Activated CD4-positive, alpha-beta memory T cell treated with anti-CD3 and anti-CD28 coated beads, Interleukin-2, amount 10 ng/mL, durations not matched to agents 7 days and 5 days (primary cell): ENCODE results near the gene RARRES1. TPM values are rescaled to one million over a fixed set of nuclear protein-coding genes. Genes with fewer than 3 reads are reported as not detected.

Experiments
- CTCF ChIA-PET: fragments of 350-600 bp; sonication (Branson Sonifier 250); formaldehyde crosslinking; loops from one replicate; lab custom pipeline; 2021; ENCODE audit warnings: antibody characterized with exemption, inconsistent platforms; lab: Charles Lee
- POLR2A ChIA-PET: fragments of 350-600 bp; sonication (Branson Sonifier 250); formaldehyde crosslinking; loops from one replicate; lab custom pipeline; 2021; ENCODE audit warnings: antibody characterized with exemption; lab: Charles Lee
- DNase-seq: peaks from one replicate; pipeline ENCODE4 v3.0.0-alpha.2; 2020
- H3K27ac Mint-ChIP-seq: one replicate; pipeline ENCODE4 v1.8.0; 2021; ENCODE audit warnings: mild to moderate bottlenecking, mixed read lengths
- H3K27me3 Mint-ChIP-seq: one replicate; pipeline ENCODE4 v1.8.0; 2021; ENCODE audit warnings: mixed read lengths
- H3K36me3 Mint-ChIP-seq: one replicate; pipeline ENCODE4 v1.8.0; 2021; ENCODE audit warnings: low read depth, mixed read lengths
- H3K4me1 Mint-ChIP-seq: one replicate; pipeline ENCODE4 v1.8.0; 2021; ENCODE audit warnings: mixed read lengths
- H3K4me3 Mint-ChIP-seq: one replicate; pipeline ENCODE4 v1.8.0; 2021; ENCODE audit warnings: mild to moderate bottlenecking, mixed read lengths
- H3K9me3 Mint-ChIP-seq: one replicate; pipeline ENCODE4 v1.8.0; 2021; ENCODE audit warnings: mixed read lengths
- total RNA-seq, 2 experiments: library from RNA; stranded (reverse); gene quantifications; one replicate each; pipeline ENCODE4 v1.2.3, GENCODE V29; 2021

The RARRES1 gene
- total RNA-seq, 2 experiments from 2014 or later = not detected

DNA sequence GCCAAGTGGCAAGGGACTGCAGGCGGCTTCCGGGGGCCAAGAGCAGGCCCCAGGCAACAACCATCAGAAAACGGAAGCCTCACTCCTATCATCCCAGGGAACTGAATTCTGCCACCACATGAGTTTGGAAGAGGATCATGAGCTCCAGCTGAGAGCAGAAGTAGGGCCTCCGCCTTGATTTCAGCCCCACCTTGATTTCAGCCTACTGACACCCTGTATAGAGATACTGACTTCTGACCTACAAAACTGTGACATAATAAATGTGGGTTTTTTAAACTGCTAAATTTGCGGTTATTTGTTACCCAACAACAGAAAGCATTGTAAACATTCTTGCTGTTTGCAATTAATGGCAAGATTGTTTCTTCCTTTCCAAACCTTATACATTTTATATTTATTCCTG lies 21.6 kb upstream of the RARRES1 start:
- H3K4me3 Mint-ChIP-seq = no peak overlapping the region
- CTCF ChIA-PET = interaction anchor here (1.4 to 1.6 kb wide), 2 partner anchors 27 to 36 kb away, joined by 3 to 5 read pairs; no protein-coding TSS in a partner anchor
- DNase-seq = no peak
- no peaks in the 10 kb centered on the region for H3K27me3 Mint-ChIP-seq
- no peaks in the 10 kb centered on the region for H3K36me3 Mint-ChIP-seq
- no peaks in the 10 kb centered on the region for H3K9me3 Mint-ChIP-seq
- no peak overlapping the region for H3K27ac Mint-ChIP-seq
- H3K4me1 Mint-ChIP-seq = no peaks in the 10 kb centered on the region
- POLR2A ChIA-PET = no interaction called here

DNA sequence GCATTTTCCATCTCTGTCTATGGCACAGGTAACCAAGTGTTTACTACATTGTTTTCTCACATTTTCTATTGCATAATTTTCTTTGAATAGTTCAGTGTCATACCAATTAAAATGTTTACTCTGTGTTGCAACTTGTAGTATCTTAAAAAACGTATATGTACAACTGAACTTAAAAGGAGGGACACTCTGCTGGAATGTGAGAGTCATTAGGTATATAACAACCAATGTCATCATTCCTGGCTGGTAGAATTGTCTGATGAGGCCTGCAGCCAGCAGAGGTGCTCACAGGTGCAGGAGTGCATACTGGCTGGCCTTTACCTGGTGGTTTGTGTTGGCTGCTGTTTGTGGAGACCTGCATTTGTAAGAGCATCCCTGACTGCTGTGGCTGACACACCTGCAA lies 19.1 kb upstream of the RARRES1 start:
- no peaks in the 10 kb centered on the region for H3K9me3 Mint-ChIP-seq
- ChIA-PET CTCF (interaction anchor here (0.8 kb wide), 1 partner anchor 24 kb away, joined by 3 read pairs; no protein-coding TSS in a partner anchor), POLR2A (no interaction called here)
- no peak overlapping the region for H3K27ac Mint-ChIP-seq
- no peaks in the 10 kb centered on the region for H3K36me3 Mint-ChIP-seq
- peaks cover 4% of the 10 kb centered on the region for H3K4me1 Mint-ChIP-seq
- no peak for DNase-seq
- H3K4me3 Mint-ChIP-seq = no peak overlapping the region
- H3K27me3 Mint-ChIP-seq = no peaks in the 10 kb centered on the region

DNA sequence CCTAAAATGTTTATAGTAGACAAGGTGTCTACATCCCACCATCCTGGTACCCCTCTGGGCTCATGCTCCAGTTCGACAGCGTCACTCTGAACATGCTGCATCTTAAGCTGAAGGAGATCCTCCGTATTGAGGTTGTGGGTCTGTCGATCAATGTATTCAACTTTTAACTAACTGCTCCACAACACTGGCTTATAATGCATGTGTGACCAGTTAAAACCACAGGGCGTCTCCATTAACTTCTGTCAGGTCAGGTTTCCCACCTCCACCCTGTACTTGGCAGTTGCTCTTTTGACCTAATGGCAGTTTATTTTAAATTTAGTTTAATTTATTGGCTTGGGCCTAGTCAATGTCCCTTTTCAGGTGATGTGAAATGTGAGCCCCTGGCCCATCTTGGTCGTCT lies 17.8 kb upstream of the RARRES1 start:
- Mint-ChIP-seq H3K4me3 (no peak overlapping the region), H3K9me3 (no peaks in the 10 kb centered on the region), H3K27me3 (no peaks in the 10 kb centered on the region), H3K36me3 (no peaks in the 10 kb centered on the region), H3K27ac (no peak overlapping the region), H3K4me1 (peaks cover 4% of the 10 kb centered on the region)
- no peak for DNase-seq
- ChIA-PET CTCF (interaction anchor here (1.0 kb wide), 1 partner anchor 22 kb away, joined by 4 read pairs; no protein-coding TSS in a partner anchor), POLR2A (no interaction called here)

DNA sequence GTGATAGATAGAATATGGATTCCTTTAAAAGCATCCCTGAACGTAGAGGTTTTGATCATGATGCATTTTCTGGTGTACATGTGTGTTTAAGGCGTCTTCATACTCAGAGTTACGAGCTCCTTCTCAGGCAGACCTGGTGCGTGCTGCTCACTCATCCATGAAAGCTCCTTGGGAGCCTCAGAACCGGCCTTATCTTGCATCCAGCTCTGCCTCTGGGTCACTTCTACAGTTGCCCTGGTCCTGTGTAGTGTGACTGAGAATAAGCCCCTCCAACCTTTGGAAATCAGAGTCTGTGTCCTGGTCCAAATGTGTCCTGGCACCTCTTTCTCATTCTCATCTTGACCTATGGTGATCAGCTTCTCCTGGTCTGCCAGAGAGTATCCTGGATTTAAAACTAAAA lies 17.3 kb upstream of the RARRES1 start:
- Mint-ChIP-seq H3K36me3 (no peaks in the 10 kb centered on the region), H3K4me1 (peaks cover 4% of the 10 kb centered on the region), H3K27ac (no peak overlapping the region), H3K4me3 (no peak overlapping the region), H3K27me3 (no peaks in the 10 kb centered on the region), H3K9me3 (no peaks in the 10 kb centered on the region)
- ChIA-PET POLR2A (no interaction called here), CTCF (interaction anchor here (0.5 to 1.0 kb wide), 2 partner anchors 22 to 28 kb away, joined by 3 to 4 read pairs; no protein-coding TSS in a partner anchor)
- no peak for DNase-seq

DNA sequence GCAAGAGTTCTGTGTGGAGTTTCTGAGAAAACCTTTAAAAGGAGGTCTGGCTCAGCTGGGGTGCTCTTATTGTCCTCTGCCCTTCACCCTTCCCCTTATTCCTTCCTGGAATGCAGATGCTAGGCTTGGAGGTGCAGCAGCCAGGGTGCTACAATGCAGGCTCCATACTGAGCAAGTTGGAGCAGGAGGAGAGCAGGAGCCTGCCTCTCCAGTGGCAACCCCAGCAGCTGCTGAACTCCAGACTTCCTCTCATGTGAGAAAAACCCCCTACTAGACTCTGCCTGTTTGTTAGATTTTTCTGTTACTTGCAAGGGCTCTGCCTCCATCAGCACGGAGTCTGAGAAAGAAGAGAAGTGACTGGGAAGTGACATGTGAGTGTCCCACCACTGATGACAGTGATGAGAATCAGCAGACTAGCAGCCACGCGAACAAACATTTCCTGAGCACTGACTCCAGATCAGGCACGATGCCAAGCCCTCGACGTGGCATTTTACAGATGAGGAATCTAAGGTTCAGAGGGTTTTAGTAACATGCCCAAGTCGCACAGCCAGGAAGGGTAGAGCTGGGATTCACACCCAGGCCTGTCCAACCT lies 16.1 kb upstream of the RARRES1 start:
- no peaks in the 10 kb centered on the region for H3K27me3 Mint-ChIP-seq
- ChIA-PET POLR2A (no interaction called here), CTCF (no interaction called here)
- H3K9me3 Mint-ChIP-seq = no peaks in the 10 kb centered on the region
- no peaks in the 10 kb centered on the region for H3K36me3 Mint-ChIP-seq
- H3K27ac Mint-ChIP-seq = no peak overlapping the region
- no peak overlapping the region for H3K4me3 Mint-ChIP-seq
- H3K4me1 Mint-ChIP-seq = peaks cover 4% of the 10 kb centered on the region
- DNase-seq = no peak

DNA sequence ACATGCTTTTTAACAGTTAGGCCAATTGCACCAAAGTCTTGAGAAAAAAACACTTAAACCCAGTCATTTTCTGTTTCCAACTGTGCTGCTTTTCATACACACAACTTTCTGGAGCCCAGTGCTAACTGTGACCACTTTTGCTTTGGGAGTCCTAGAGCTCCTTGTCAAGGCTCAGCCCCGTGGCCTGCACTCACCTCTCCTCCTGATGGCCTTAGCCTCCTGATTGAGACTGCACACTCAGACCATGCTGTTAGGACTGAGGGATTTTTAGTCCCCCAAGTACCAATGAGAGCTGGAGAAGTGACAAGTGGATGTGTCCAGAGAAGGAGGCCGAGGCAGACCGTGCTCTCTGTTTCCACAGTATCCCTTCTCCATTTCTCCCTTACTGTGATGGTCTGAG lies 15.2 kb upstream of the RARRES1 start:
- DNase-seq = no peak
- H3K4me1 Mint-ChIP-seq = peaks cover 7% of the 10 kb centered on the region
- H3K36me3 Mint-ChIP-seq = no peaks in the 10 kb centered on the region
- H3K27me3 Mint-ChIP-seq = no peaks in the 10 kb centered on the region
- no peak overlapping the region for H3K4me3 Mint-ChIP-seq
- H3K9me3 Mint-ChIP-seq = no peaks in the 10 kb centered on the region
- H3K27ac Mint-ChIP-seq = no peak overlapping the region
- POLR2A ChIA-PET = no interaction called here
- CTCF ChIA-PET = no interaction called here

DNA sequence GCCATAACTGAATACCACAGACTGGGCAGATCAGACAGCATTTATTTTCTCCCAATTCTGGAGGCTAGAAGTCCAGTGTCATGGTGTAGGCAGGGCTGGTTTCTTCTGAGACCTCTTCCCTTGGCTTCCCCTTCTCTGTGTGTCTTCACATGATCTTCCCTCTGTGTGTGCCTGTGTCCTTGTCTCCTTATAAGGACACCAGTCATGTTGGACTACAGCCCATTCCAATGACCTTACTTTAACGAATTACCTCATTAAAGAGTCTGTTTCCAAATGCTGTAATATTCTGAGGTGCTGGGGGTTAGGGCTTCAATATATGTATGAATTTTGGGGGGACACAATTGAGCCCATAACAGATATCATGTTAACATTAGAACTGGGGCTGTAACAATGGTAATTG lies 13.3 kb upstream of the RARRES1 start:
- no peak for DNase-seq
- Mint-ChIP-seq H3K27me3 (no peaks in the 10 kb centered on the region), H3K36me3 (no peaks in the 10 kb centered on the region), H3K27ac (no peak overlapping the region), H3K4me3 (no peak overlapping the region), H3K4me1 (peaks cover 14% of the 10 kb centered on the region), H3K9me3 (no peaks in the 10 kb centered on the region)
- ChIA-PET CTCF (interaction anchor here (1.3 to 2.4 kb wide), 2 partner anchors 18 to 44 kb away, joined by 3 to 9 read pairs; no protein-coding TSS in a partner anchor), POLR2A (no interaction called here)

DNA sequence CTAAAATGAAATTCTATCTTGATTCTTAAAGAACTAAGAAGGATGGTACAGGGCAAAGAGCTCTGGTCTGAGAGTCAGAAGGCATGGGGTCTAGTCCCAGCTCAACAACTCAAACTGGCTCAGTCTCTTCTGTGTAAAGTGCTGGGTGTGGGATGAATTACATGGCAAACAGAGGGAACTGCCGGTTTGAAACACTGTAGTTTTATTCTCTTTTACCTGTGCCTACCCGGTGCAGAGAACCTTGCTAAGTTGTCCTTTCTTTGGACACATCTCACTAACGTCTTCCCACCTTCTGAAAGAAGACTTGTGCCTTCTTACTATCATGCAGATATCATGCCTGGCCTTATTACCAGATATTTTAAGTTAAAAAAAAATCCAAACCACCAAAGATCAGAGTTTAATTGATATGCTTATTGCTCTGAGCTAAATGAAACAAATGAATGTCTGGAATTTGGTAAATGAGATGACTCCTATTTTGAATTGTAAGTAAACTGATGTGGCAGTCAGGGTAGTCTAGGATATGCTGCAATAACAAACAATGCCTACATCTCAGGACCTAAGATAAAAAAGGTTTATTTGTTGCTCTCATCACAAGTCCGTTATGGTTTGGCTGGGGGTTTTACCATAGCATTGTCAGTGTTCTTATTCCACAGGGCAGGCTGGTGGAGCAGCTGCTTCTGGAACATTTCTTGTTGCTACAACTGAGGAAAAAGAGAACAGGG lies 12.5 kb upstream of the RARRES1 start:
- no peaks in the 10 kb centered on the region for H3K9me3 Mint-ChIP-seq
- no peak overlapping the region for H3K27ac Mint-ChIP-seq
- CTCF ChIA-PET = interaction anchor here (1.3 to 2.4 kb wide), 2 partner anchors 17 to 45 kb away, joined by 3 to 9 read pairs; no protein-coding TSS in a partner anchor
- H3K4me1 Mint-ChIP-seq = peaks cover 14% of the 10 kb centered on the region
- DNase-seq = no peak
- POLR2A ChIA-PET = no interaction called here
- H3K27me3 Mint-ChIP-seq = no peaks in the 10 kb centered on the region
- no peaks in the 10 kb centered on the region for H3K36me3 Mint-ChIP-seq
- H3K4me3 Mint-ChIP-seq = no peak overlapping the region

DNA sequence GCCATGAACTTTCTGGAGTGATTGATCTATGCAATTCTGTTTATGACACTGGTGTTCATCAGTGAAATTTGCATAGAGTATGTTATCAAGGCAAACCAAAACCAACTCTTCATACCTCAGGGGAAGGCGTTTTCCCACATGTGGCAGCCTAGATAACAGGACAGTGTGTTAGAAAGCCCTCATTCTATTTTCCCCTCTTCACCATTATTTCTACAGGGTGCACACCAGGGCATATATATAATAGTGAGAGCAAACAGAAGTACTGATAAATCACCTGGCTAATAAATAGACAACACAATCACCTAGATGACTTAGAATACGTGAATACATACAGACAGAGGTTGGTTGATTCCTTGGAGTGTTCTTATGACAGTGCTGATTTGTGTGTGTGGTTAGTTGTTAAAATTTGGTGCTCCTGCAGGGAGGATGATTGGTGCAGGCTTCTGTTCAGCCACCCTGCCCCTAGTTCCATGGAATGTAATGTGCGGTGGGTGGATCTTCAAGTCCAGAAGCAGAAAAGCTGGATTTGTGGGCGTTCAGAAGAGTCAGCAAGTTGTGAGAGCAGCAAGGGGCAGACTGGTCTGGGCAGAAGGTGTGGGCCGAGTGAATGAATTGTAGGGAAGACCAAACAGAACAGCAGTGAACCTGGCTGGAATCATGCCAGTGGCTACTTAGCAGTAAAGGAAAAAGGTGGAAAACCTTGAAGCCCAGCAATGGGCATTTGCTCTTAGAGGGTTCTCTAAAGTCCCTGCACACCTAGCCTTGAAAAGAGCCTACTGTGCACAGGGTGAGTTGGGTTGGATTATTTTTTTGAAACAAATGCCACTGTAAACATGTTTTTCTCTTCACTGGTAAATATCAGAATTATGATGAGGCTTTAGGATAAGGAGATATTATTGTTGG lies 11.7 kb upstream of the RARRES1 start:
- H3K9me3 Mint-ChIP-seq = no peaks in the 10 kb centered on the region

DNA sequence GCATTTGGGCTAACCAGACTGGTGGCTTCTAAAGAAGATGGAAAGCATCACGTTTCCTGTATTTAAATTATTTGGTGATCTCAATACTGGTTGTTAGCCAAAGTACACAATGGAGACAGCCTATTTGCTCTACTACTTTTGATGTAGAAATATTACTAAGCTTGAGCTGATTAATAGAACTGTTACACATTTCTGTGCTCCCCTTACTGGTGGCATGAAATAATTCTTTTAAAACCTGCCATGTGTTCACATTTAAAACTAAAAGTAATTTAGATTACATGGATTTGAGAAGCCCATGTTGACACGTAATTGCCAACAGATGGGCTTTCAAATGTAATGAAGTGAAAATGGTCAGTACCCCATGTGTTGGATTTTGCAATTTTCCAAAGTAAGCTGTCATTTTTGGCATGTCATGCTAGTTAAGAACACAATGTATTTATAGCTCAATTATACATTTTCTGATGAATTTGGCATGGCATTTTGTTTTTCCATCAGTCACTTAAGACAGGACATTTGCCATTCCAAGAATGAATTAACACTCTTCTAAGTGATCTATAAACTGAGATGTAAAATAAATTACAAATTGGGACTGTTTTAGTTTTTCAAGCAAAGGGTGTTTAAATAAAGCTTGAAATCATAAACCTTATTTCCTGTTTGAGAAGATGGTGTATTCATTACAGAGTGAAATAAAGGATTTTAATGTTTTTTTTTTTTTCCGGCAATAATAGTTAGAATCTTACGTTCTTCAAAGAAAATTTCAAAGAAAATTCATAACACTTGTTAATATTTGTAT lies 10.8 kb upstream of the RARRES1 start:
- Mint-ChIP-seq H3K4me3 (no peak overlapping the region), H3K27ac (no peak overlapping the region), H3K9me3 (no peaks in the 10 kb centered on the region), H3K4me1 (peaks cover 14% of the 10 kb centered on the region), H3K36me3 (no peaks in the 10 kb centered on the region), H3K27me3 (no peaks in the 10 kb centered on the region)
- CTCF ChIA-PET = interaction anchor here (0.6 to 3.4 kb wide), 3 partner anchors 13 to 68 kb away, joined by 3 to 30 read pairs (median 4); no protein-coding TSS in a partner anchor
- DNase-seq = no peak
- POLR2A ChIA-PET = no interaction called here

More for the DNA sequence above, 11.7 kb upstream of the RARRES1 start:
- H3K36me3 Mint-ChIP-seq = no peaks in the 10 kb centered on the region
- ChIA-PET CTCF (interaction anchor here (2.4 to 3.4 kb wide), 2 partner anchors 16 to 17 kb away, joined by 9 to 30 read pairs; no protein-coding TSS in a partner anchor), POLR2A (no interaction called here)
- no peak overlapping the region for H3K27ac Mint-ChIP-seq
- no peak for DNase-seq
- H3K4me3 Mint-ChIP-seq = no peak overlapping the region
- H3K4me1 Mint-ChIP-seq = peaks cover 14% of the 10 kb centered on the region
- H3K27me3 Mint-ChIP-seq = no peaks in the 10 kb centered on the region

DNA sequence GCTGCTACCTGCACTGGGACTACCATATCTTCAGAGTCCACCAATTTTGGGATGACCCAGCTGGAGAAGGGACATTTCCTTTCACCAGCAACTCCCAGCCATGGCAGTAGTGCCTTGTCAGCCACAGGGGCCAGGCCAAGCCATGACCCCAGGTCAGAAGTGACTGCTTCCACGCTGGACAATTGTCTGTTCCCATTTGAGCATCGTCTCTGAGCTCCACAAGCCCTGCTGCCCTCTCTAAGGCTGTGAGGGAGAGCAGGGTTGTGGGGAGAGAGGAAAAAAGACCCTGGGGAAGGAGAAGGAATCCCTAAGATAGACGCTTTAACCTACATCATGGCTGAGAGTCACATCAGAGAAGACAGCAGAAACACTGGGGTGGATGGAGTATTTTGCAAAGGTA lies 7.4 kb upstream of the RARRES1 start:
- H3K4me3 Mint-ChIP-seq = no peak overlapping the region
- DNase-seq = no peak
- H3K9me3 Mint-ChIP-seq = peaks cover 4% of the 10 kb centered on the region
- no peaks in the 10 kb centered on the region for H3K27me3 Mint-ChIP-seq
- no peak overlapping the region for H3K27ac Mint-ChIP-seq
- POLR2A ChIA-PET = no interaction called here
- CTCF ChIA-PET = interaction anchor here (0.6 kb wide), 1 partner anchor 96 kb away, joined by 3 read pairs; no protein-coding TSS in a partner anchor
- peaks cover 11% of the 10 kb centered on the region for H3K4me1 Mint-ChIP-seq
- no peaks in the 10 kb centered on the region for H3K36me3 Mint-ChIP-seq

DNA sequence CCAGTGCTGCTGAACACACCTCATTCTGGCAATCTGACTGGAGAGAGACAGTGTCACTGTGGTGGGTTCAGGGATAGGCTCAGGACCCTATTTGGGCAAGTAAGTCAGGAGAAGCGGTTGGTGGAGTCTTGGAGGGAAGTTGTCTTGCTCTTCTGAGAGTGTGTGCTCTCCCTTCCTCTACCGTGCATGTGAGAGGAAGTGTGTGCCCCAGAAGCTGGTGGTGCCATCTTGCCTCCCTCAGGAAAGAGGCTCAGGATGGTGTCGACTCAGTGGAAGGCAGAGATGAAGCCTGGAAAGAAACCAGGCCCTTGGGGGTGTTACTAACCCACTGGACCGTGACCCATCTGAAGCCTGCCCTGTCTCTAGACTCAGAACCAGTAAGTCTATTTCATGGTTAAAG lies 6.8 kb upstream of the RARRES1 start:
- CTCF ChIA-PET = no interaction called here
- no peaks in the 10 kb centered on the region for H3K27me3 Mint-ChIP-seq
- DNase-seq = no peak
- no peaks in the 10 kb centered on the region for H3K36me3 Mint-ChIP-seq
- H3K4me3 Mint-ChIP-seq = no peak overlapping the region
- peaks cover 11% of the 10 kb centered on the region for H3K4me1 Mint-ChIP-seq
- H3K27ac Mint-ChIP-seq = no peak overlapping the region
- POLR2A ChIA-PET = no interaction called here
- peaks cover 4% of the 10 kb centered on the region for H3K9me3 Mint-ChIP-seq
